A673 (cell line): ENCODE measurements around the gene SLC17A7. TPM values are rescaled to one million over a fixed set of nuclear protein-coding genes. Genes with fewer than 3 reads are reported as not detected.

Experiments used
- BruUV-seq: library from RNA; stranded (reverse); fragments of 400-500 nt; replicated peaks from 2 replicates; lab custom pipeline; 2021; lab: Mats Ljungman, UMichigan
- CTCF ChIA-PET: fragments of 300-600 bp; sonication (Branson Sonifier 250); formaldehyde crosslinking; loops from one replicate; lab custom pipeline; 2022; ENCODE audit warnings: antibody characterized with exemption; lab: Charles Lee
- POLR2A ChIA-PET: fragments of 300-600 bp; sonication (Branson Sonifier 250); formaldehyde crosslinking; loops from one replicate; lab custom pipeline; 2022; ENCODE audit warnings: antibody characterized with exemption; ENCODE audit not compliant: low non-redundant PET; lab: Charles Lee
- DNase-seq: peaks from one replicate; pipeline ENCODE4 v3.0.0-alpha.2; 2015; ENCODE audit warnings: low spot score
- H3K27ac ChIP-seq: fragments of 200-600 bp; sonication (generic); 2 replicates; pipeline ENCODE4 v1.5.1; 2016; ENCODE audit warnings: mixed run types, low read depth, mild to moderate bottlenecking, mixed read lengths, antibody characterized with exemption, low read length; ENCODE audit not compliant: poor library complexity, severe bottlenecking
- H3K27me3 ChIP-seq: fragments of 200-600 bp; sonication (generic); replicated peaks from 2 replicates; pipeline ENCODE4 v1.6.1; 2017; ENCODE audit warnings: mixed run types, low read depth, mild to moderate bottlenecking, mixed read lengths, antibody characterized with exemption, low read length; ENCODE audit not compliant: insufficient read depth, poor library complexity
- H3K36me3 ChIP-seq: fragments of 200-600 bp; sonication (generic); 2 replicates; pipeline ENCODE4 v1.6.1; 2016; ENCODE audit warnings: mixed run types, mild to moderate bottlenecking, mixed read lengths, antibody characterized with exemption, low read length; ENCODE audit not compliant: insufficient read depth, poor library complexity, severe bottlenecking
- H3K4me1 ChIP-seq: fragments of 200-600 bp; sonication (generic); 2 replicates; pipeline ENCODE4 v1.6.1; 2017; ENCODE audit warnings: mixed run types, mild to moderate bottlenecking, mixed read lengths, antibody characterized with exemption, low read length; ENCODE audit not compliant: insufficient read depth, poor library complexity, severe bottlenecking
- H3K4me3 ChIP-seq: fragments of 200-600 bp; sonication (generic); 2 replicates; pipeline ENCODE4 v1.5.1; 2016; ENCODE audit warnings: low read depth, mixed run types, mild to moderate bottlenecking, mixed read lengths, low read length; ENCODE audit not compliant: poor library complexity, severe bottlenecking
- H3K9me3 ChIP-seq: fragments of 200-600 bp; sonication (generic); 2 replicates; pipeline ENCODE4 v1.6.1; 2016; ENCODE audit warnings: mixed run types, low read depth, mild to moderate bottlenecking, mixed read lengths, antibody characterized with exemption, low read length; ENCODE audit not compliant: poor library complexity, severe bottlenecking
- EZH2 ChIP-seq: fragments of 200-600 bp; sonication (generic); IDR thresholded peaks from 2 replicates; pipeline ENCODE4 v1.6.1; 2017; ENCODE audit warnings: borderline replicate concordance, low read depth, mild to moderate bottlenecking, mixed read lengths, antibody characterized with exemption, low read length; ENCODE audit not compliant: poor library complexity, severe bottlenecking
- intact Hi-C: fragments of 100-400 bp; cut with micrococcal nuclease; formaldehyde crosslinking; loops from one replicate; pipeline ENCODE4 v1.10.0; 2022; ENCODE audit not compliant: unreplicated experiment
- total RNA-seq: library from RNA; stranded (reverse); gene quantifications from 2 replicates; pipeline ENCODE4 v1.2.3, GENCODE V29; 2021
- TF ChIP-seq, protein P1 (sequence below): fragments of 300-800, 200-600 bp; sonication (generic); conservative IDR thresholded peaks from 2 replicates; pipeline ENCODE4 v1.5.1; 2017; ENCODE audit warnings: low read depth, mild to moderate bottlenecking, antibody characterized with exemption, low read length, moderate library complexity, mixed read lengths

Gene SLC17A7
- total RNA-seq, 1 experiment from 2014 or later: 1.7 TPM

DNA sequence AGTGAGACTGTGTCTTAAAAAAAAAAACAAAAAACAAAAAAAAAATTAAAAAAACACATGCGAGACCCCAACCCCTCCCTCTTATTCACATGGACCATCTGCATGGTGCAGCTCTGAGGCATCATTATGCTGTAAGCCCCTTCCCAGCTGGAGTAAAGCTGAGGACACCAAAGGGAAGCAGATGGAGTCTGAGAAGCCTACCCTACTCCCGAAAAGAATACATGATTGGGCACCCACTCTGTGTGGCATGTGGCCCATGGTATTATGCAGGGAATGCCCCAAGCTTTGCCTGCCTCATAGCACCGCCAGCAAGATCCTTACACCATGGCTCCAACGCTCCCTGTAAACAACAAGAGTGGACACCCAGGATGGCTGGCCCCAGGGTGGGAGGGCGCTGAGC lies 22.8 kb downstream of the SLC17A7 start:
- Histone ChIP-seq H3K4me3 (no peak overlapping the region), H3K4me1 (peaks cover 8% of the 10 kb centered on the region), H3K9me3 (no peaks in the 10 kb centered on the region), H3K36me3 (no peaks in the 10 kb centered on the region), H3K27ac (no peak overlapping the region), H3K27me3 (peaks cover 45% of the 10 kb centered on the region)
- ChIA-PET POLR2A (no interaction called here), CTCF (interaction anchor here (0.6 kb wide), 1 partner anchor 11 kb away, joined by 3 read pairs; no protein-coding TSS in a partner anchor)
- intact Hi-C loops: no loop called here
- TF ChIP-seq, protein P1, sequence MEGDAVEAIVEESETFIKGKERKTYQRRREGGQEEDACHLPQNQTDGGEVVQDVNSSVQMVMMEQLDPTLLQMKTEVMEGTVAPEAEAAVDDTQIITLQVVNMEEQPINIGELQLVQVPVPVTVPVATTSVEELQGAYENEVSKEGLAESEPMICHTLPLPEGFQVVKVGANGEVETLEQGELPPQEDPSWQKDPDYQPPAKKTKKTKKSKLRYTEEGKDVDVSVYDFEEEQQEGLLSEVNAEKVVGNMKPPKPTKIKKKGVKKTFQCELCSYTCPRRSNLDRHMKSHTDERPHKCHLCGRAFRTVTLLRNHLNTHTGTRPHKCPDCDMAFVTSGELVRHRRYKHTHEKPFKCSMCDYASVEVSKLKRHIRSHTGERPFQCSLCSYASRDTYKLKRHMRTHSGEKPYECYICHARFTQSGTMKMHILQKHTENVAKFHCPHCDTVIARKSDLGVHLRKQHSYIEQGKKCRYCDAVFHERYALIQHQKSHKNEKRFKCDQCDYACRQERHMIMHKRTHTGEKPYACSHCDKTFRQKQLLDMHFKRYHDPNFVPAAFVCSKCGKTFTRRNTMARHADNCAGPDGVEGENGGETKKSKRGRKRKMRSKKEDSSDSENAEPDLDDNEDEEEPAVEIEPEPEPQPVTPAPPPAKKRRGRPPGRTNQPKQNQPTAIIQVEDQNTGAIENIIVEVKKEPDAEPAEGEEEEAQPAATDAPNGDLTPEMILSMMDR: no peak
- TF ChIP-seq EZH2: no peak
- DNase-seq: no peak
- BruUV-seq: no TSS peak

DNA sequence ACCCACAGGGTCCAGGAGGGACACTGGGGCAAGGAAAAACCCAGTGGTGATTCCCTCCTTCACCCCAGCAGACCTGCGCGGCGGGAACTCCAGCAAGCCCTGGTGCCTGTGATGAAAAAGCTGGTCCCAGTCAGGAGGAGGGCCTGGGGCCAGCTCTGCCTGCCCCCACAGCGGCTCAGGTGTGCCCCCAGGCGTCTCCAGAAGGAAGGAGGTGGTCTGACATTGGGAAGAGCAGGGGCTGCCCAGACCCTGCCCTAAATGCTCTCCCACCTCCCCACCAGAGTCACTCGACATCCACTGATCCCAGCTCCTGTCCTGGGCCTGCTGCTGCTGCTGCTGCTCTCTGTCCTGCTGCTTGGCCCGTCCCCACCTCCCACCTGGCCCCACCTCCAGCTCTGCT lies 24.2 kb downstream of the SLC17A7 start:
- H3K4me1 ChIP-seq: peaks cover 5% of the 10 kb centered on the region
- peaks cover 31% of the 10 kb centered on the region for H3K27me3 ChIP-seq
- H3K9me3 ChIP-seq: no peaks in the 10 kb centered on the region
- no peaks in the 10 kb centered on the region for H3K36me3 ChIP-seq
- ChIA-PET POLR2A (interaction anchor here (0.5 kb wide), 1 partner anchor 193 kb away, joined by 3 read pairs; no protein-coding TSS in a partner anchor), CTCF (no interaction called here)
- intact Hi-C loops: no loop called here
- H3K27ac ChIP-seq: no peak overlapping the region
- BruUV-seq: no TSS peak
- DNase-seq: no peak
- TF ChIP-seq, protein P1: no peak
- TF ChIP-seq EZH2: no peak
- no peak overlapping the region for H3K4me3 ChIP-seq

DNA sequence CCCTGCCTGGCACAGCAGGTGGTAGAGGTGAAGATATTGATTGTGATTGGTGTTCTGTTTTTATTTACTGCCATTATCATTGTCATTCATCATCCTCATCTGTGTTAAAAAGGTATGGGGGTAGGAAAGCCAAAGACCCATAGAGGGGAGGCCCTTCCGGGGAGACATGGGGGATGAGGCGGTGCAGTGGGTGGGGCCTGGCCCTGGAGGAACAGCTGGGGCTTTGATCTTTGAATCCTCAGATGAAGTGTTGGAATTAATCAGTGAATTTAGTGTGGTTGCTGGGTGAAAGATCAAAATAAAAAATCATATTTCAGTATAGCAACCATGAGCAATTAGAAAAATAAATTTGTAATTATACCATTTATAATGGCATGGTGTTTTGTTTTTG lies 25.5 kb downstream of the SLC17A7 start:
- Histone ChIP-seq H3K4me3 (no peak overlapping the region), H3K36me3 (no peaks in the 10 kb centered on the region), H3K27ac (no peak overlapping the region), H3K9me3 (no peaks in the 10 kb centered on the region), H3K4me1 (no peaks in the 10 kb centered on the region), H3K27me3 (peaks cover 19% of the 10 kb centered on the region)
- ChIA-PET CTCF (interaction anchor here (0.6 kb wide), 1 partner anchor 343 kb away, joined by 3 read pairs; no protein-coding TSS in a partner anchor), POLR2A (no interaction called here)
- TF ChIP-seq EZH2: no peak
- TF ChIP-seq, protein P1: no peak
- BruUV-seq: no TSS peak
- DNase-seq: no peak
- intact Hi-C loops: no loop called here
